ENCODE data around the gene KIF24.
"Not testable (repeated sequence)": the region's sequence is repeated elsewhere in the genome, so short reads cannot be mapped to it uniquely, and the experiment has no call there.

The KIF24 gene

GRCh38 chr9:34363619-34364351 lies 34.7 kb upstream of the KIF24 start:
- H4K20me1 ChIP-seq (ENCODE audit: insufficient read depth) = no peaks in the 10 kb centered on the region
- no peak overlapping the region for H3K4me3 ChIP-seq (IDR thresholded peaks at IDR 0.05; ENCODE audit: insufficient read depth, low read depth, low read length)
- H3K4me2 ChIP-seq = no peak overlapping the region
- no peak for TF ChIP-seq CTCF (conservative IDR thresholded peaks at IDR 0.05; ENCODE audit: low read depth, low read length)
- no peak overlapping the region for H2AFZ ChIP-seq (ENCODE audit: low read depth)
- no peaks in the 10 kb centered on the region for H3K36me3 ChIP-seq (ENCODE audit: insufficient read depth)
- no peak overlapping the region for H3K9ac ChIP-seq
- no peaks in the 10 kb centered on the region for H3K79me2 ChIP-seq (ENCODE audit: insufficient read depth, low read depth)
- no peak overlapping the region for H3K27ac ChIP-seq
- H3K27me3 ChIP-seq (ENCODE audit: insufficient read depth, low read depth) = no peaks in the 10 kb centered on the region
- no peaks in the 10 kb centered on the region for H3K4me1 ChIP-seq (ENCODE audit: low read depth, poor library complexity, severe bottlenecking)

GRCh38 chr9:34362614-34363214 lies 33.6 kb upstream of the KIF24 start:
- H3K4me1 ChIP-seq (ENCODE audit: low read depth, poor library complexity, severe bottlenecking) = no peaks in the 10 kb centered on the region
- no peak overlapping the region for H3K9ac ChIP-seq
- H3K36me3 ChIP-seq (ENCODE audit: insufficient read depth) = no peaks in the 10 kb centered on the region
- H3K4me2 ChIP-seq = no peak overlapping the region
- no peak overlapping the region for H3K27ac ChIP-seq
- TF ChIP-seq CTCF (conservative IDR thresholded peaks at IDR 0.05; ENCODE audit: low read depth, low read length) = no peak
- H2AFZ ChIP-seq (ENCODE audit: low read depth) = no peak overlapping the region
- H3K79me2 ChIP-seq (ENCODE audit: insufficient read depth, low read depth) = no peaks in the 10 kb centered on the region
- H3K27me3 ChIP-seq (ENCODE audit: insufficient read depth, low read depth) = no peaks in the 10 kb centered on the region
- H3K4me3 ChIP-seq (IDR thresholded peaks at IDR 0.05; ENCODE audit: insufficient read depth, low read depth, low read length) = no peak overlapping the region
- H4K20me1 ChIP-seq (ENCODE audit: insufficient read depth) = no peaks in the 10 kb centered on the region

- H3K27me3 ChIP-seq (ENCODE audit: insufficient read depth, low read depth); H4K20me1 ChIP-seq (ENCODE audit: insufficient read depth); H2AFZ ChIP-seq (ENCODE audit: low read depth); H3K9ac ChIP-seq; H3K79me2 ChIP-seq (ENCODE audit: insufficient read depth, low read depth); H3K4me2 ChIP-seq; H3K4me3 ChIP-seq (IDR thresholded peaks at IDR 0.05; ENCODE audit: insufficient read depth, low read depth, low read length); H3K27ac ChIP-seq; H3K36me3 ChIP-seq (ENCODE audit: insufficient read depth); H3K4me1 ChIP-seq (ENCODE audit: low read depth, poor library complexity, severe bottlenecking): not testable (repeated sequence)
Observed at GRCh38 chr9:34352957-34353356, 23.9 kb upstream of the KIF24 start.

- H3K4me2 ChIP-seq; H3K9ac ChIP-seq; H3K4me3 ChIP-seq (IDR thresholded peaks at IDR 0.05; ENCODE audit: insufficient read depth, low read depth, low read length); H3K79me2 ChIP-seq (ENCODE audit: insufficient read depth, low read depth); H3K27ac ChIP-seq; H4K20me1 ChIP-seq (ENCODE audit: insufficient read depth); H3K27me3 ChIP-seq (ENCODE audit: insufficient read depth, low read depth); H3K4me1 ChIP-seq (ENCODE audit: low read depth, poor library complexity, severe bottlenecking); H3K36me3 ChIP-seq (ENCODE audit: insufficient read depth); H2AFZ ChIP-seq (ENCODE audit: low read depth): not testable (repeated sequence)
Observed at GRCh38 chr9:34352122-34352652, 23.1 kb upstream of the KIF24 start.

- Histone ChIP-seq H3K4me1 (ENCODE audit: low read depth, poor library complexity, severe bottlenecking) (peaks cover 13% of the 10 kb centered on the region), H3K79me2 (ENCODE audit: insufficient read depth, low read depth) (no peaks in the 10 kb centered on the region), H3K27ac (no peak overlapping the region), H3K4me2 (no peak overlapping the region), H3K9ac (no peak overlapping the region), H3K4me3 (IDR thresholded peaks at IDR 0.05; ENCODE audit: insufficient read depth, low read depth, low read length) (no peak overlapping the region), H2AFZ (ENCODE audit: low read depth) (no peak overlapping the region), H3K36me3 (ENCODE audit: insufficient read depth) (no peaks in the 10 kb centered on the region), H3K27me3 (ENCODE audit: insufficient read depth, low read depth) (no peaks in the 10 kb centered on the region), H4K20me1 (ENCODE audit: insufficient read depth) (no peaks in the 10 kb centered on the region)
- no peak for TF ChIP-seq CTCF (conservative IDR thresholded peaks at IDR 0.05; ENCODE audit: low read depth, low read length)
Observed at GRCh38 chr9:34349324-34349723, 20.3 kb upstream of the KIF24 start.

Data from KMS-11 (cell line).